Retina (tissue), 1 donor: ENCODE measurements around the gene NTM.

ENCODE experiments used
- DNase-seq: peaks from one replicate; pipeline ENCODE4 v3.0.0-alpha.2; 2016

The NTM gene

DNA sequence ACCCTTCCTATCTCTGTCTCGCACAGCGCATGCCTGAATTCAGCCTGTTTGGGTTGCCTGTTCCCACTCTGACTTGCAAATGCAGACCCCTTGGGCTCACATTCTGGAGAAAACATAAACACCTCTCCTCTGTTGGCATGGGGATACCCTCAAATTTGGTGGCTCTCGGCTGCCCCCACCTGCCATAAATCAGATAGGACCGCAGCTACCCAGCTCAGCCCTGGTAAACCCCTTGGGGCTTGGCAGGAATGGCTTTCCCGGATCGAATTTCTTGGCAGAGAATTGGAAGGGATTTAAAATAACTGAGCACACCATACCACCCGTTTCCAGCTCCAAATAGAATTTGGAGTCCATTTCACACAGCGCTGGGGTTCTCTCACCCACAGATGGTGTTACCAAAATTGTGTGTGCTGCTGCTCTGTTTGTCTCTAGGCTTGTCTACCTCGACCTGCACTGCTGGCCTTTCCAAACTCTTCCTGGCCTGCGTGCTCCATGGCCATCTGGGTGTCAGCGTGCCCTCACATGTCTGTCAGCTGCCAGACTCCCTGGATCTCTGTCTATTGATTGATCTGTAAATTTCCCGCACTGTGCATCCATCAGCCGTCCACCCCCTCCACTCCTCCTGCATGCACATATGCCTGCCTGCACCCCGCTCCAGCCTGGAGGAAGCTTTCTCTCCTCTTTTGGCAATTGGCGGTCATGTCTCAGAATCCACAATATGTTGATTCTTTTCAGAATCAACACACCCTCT lies 134.0 kb downstream of the NTM start:
- peak; percentile 61 for DNase-seq

- DNase-seq: no peak
Measured at GRCh38 chr11:131506348-131506747, 135.9 kb downstream of the NTM start.

DNA sequence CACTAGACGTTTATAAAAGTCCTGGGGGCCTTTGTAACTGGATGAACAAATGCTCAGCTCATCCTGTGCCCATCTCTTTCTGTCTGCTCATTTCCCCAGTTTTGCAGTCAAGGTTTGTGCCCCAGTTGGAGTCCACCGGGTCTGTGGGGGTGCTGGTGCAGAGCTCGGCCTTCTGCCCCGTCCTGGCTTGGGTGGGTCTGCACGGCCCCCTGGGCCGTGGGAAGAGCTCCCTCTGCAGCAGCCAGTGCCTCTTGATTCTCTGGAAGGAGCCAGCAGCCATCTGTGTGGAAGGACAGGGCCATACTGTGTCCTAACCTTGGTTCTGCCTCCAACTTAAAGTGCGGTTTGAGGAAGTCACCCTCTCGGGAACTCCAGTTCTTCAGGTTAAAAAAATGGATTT lies 140.2 kb downstream of the NTM start:
- no peak for DNase-seq

DNA sequence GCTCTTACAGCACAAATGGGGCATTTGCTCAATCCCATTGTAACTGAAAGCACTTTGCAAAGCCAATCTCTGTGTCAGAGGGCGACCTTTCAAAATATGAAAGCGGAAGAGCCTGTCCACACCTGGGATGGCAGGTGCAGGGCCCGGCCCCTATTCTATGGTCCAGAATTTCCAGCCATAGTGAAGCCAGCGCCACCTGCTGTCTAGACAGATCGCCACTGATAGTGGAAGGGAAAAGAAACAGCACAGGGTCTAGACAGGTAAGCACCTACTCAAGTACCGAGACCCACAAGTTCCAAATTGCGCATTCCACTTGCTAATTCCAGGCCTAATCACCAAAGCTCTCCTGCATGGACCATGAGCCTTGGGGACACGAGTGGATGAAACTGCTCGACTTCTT lies 141.4 kb downstream of the NTM start:
- DNase-seq: peak; percentile 56

GRCh38 chr11:131512228-131512627 lies 141.8 kb downstream of the NTM start:
- DNase-seq: no peak

DNA sequence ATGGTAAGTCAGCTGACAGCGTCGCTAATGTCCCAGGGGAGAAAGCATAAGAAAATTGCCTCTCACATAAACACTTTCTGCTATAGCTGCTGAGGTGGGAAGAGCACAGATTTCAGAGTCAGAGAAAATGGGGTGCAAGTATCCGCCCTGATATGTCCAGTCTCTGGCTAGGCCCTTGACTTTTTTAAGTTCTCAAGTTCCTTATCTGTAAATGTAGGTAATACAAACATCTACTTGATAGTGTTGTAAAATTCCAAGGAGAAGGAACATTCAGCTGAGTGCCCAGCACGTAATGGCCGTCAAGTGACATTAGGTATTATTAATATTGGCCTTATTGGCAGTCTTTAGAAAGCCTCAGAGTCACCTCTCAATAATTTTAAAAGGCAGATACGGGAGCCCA lies 143.6 kb downstream of the NTM start:
- no peak for DNase-seq

DNA sequence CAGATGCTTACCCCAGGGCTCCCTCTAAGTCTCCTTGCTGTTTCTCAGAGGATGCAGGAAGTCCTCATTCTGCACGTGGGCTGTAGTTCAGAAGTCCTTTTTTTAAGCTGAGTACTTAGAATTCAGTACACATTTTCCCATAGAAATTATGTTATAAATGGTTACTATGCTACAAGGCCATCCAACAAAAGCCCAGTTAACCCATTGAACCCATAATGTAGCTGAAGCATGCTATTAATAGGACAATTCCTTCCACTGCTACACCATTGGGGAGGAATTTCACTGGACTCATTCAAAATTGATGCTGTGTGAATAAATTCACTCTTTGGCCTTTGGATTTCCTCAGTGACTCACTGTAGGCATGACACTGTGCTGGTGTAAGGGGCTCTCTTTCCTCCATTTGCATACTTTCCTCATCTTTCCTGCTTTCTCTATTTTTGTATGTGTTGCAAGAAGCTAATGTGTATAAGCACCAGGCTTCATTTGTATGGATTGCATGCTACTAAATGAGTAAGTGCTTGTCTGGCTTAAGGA lies 148.0 kb downstream of the NTM start:
- no peak for DNase-seq

GRCh38 chr11:131522851-131523250 lies 152.4 kb downstream of the NTM start:
- DNase-seq: peak; percentile 27

GRCh38 chr11:131530407-131530806 lies 160.0 kb downstream of the NTM start:
- DNase-seq: no peak

GRCh38 chr11:131533149-131533548 lies 162.7 kb downstream of the NTM start:
- DNase-seq: no peak

- peak; percentile 34 for DNase-seq
Measured at GRCh38 chr11:131533998-131534397, 163.6 kb downstream of the NTM start.

DNA sequence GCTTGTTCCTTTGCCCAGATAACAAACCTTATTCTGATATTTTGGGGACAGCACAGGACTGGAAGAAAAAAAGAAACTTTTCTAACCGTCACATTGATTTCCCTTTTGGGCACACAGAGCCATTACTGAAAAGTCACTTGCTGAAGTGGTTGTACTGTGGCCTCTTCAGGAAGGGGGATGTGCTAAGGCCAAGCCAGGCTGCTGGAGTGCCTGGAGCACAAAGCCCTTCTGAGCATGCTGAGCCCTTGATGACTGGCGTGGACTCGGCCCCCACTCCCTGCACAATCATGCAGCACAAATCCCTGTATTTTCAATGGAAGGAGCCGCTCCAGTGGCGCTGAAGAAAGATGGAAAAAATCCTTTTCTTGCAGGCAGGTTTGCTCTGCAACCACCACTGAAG lies 164.2 kb downstream of the NTM start:
- peak; percentile 79 for DNase-seq

GRCh38 chr11:131536159-131536558 lies 165.7 kb downstream of the NTM start:
- DNase-seq: no peak

DNA sequence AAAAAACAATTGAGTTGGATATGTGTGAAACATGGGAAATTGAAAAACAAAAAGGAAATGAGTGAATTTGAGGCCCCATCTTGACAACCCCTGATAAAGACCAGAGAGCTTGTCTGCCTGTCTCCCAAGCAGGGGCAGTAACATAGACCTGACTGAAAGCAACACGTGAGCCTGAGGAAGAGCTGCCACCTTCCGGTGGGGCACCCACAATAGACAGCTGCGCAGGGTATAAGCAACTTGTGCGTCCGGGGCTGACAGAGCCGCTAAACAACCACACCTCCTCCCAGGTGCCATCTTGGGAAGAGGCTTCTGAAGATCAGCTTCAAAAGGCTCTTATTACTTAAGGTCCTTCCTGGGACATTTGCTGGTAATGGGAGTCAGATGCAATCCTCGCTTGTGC lies 166.8 kb downstream of the NTM start:
- no peak for DNase-seq

DNA sequence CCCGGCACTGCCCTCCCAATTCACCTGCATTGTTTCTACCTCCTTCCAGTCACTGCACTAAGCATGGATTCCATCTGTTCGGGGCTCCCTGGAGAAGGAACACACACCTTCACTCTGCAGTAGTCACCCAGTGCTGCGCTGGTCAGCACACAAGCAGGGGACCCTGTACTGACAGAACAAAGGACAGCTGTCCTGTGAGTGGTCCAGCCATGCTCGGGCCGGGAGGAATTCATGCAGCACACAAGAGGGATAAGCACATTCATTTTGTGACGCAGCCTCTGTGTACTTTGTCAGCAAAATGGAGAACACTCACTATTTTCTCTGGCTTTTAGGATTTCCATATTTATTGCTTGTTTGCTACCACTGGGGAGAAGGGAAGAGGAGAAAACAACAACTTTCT lies 167.3 kb downstream of the NTM start:
- peak; percentile 31 for DNase-seq

DNA sequence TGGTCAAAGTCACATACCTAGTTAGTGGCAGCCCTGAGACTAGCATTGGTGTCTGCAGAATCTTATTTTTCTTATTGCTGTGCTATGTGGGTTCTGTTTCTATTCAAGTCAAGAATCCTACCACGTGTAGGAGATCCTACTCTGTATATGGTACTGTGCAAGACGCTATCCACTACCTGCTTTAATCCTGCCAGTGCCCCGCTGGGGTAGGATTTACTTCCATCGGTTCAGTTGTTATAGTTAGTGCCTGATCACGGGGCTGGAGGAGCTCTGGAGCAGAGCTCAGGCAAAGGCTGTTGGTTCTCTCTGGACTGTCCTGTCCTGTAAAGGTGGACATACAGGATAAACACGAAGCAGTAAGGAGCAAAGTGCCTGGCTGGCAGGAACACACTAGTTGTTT lies 167.9 kb downstream of the NTM start:
- DNase-seq: no peak

DNA sequence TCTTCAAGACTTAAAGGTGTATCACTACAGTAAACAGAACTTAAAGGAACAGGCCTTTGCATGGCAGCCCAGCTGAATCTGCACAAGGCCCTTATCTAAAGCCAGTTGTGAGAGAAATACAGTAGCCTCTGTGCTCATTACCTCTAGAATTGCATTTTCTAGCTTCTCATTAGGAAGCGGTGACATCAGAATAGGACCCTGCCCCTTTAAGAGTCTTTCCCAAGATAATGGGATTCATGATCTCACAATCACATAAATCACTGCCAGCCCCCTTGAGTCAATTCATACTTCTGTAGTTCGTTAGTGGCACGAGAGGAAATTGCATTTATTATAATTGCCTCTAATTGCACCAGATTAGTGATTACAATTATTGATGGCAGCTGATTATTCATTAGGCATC lies 170.3 kb downstream of the NTM start:
- DNase-seq: no peak

GRCh38 chr11:131543389-131544025 lies 173.1 kb downstream of the NTM start:
- DNase-seq: no peak

DNA sequence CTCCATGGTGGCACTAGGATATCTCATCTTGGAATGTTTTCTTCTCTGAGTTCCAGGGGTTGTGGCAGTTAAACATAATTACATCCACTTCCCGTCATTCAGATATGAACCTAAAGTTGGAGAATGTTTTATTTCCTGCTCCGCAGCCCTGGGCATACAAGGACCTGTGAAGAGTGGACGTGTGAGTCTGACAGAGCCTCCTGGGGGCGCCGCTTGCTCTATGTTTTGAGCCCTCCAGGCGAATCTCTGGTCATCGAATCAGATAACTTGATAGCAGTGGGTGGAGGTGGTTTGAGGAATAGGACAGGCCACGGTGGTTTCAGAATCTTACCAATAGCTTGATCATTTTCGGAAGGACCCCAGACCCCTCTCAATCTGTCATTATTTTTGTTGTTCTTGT lies 174.2 kb downstream of the NTM start:
- no peak for DNase-seq

GRCh38 chr11:131546218-131546895 lies 175.9 kb downstream of the NTM start:
- peak; percentile 85 for DNase-seq

GRCh38 chr11:131549099-131549498 lies 178.7 kb downstream of the NTM start:
- DNase-seq: no peak

GRCh38 chr11:131549770-131550169 lies 179.4 kb downstream of the NTM start:
- no peak for DNase-seq

DNA sequence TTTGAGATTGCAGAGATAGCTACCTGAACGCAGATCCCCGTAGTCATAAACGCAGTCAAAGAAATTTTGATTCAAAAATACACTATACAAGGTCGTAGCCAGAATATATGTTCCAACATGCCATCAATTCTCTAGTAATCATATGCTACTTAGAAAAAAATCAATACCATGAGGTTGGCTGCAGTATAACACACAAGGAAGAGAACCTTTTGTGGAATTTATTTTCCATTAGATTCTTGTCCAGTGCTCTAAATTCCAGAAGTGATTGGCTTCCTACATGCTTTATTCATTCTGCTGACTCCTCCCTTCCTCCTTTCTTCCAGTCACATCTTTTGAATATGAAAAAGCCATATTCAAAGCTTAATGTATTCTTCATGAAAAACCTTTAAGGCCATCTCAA lies 189.9 kb downstream of the NTM start:
- DNase-seq: no peak

GRCh38 chr11:131561501-131561900 lies 191.1 kb downstream of the NTM start:
- DNase-seq: no peak
